Ovary (tissue), 9 donors: ENCODE results near the gene NKAIN4. TPM values are rescaled to one million over a fixed set of nuclear protein-coding genes. Genes with fewer than 3 reads are reported as not detected.

Experiments used
- DNase-seq, 5 donors: peaks; one replicate each; pipeline ENCODE4 v3.0.0-alpha.2; 2019 to 2020
- H3K27ac ChIP-seq, 2 donors: fragments of 200-600 bp; one replicate each; pipeline versions ENCODE4 v1.5.1 to v1.8.0; 2019 to 2022
- H3K27me3 ChIP-seq: fragments of 200-600 bp; one replicate; pipeline ENCODE4 v1.8.0; 2022
- H3K36me3 ChIP-seq: fragments of 200-600 bp; sonication (generic); one replicate; pipeline ENCODE4 v1.5.1; 2019
- H3K4me1 ChIP-seq: one replicate; pipeline ENCODE4 v1.8.1; 2013; ENCODE audit warnings: mild to moderate bottlenecking, moderate library complexity; ENCODE audit not compliant: insufficient read depth
- H3K4me3 ChIP-seq: fragments of 200-600 bp; sonication (generic); one replicate; pipeline ENCODE4 v1.5.1; 2017
- H3K9me3 ChIP-seq, 2 donors: fragments of 200-600 bp in 1 of 2; sonication (generic) in 1 of 2; one replicate each; pipeline versions ENCODE4 v1.5.1 to v1.8.1; 2013 to 2019; ENCODE audit warnings: mild to moderate bottlenecking in 1 of 2, moderate library complexity in 1 of 2
- EP300 ChIP-seq: sonication (generic); formaldehyde crosslinking; IDR thresholded peaks from one replicate; pipeline ENCODE4 v1.6.1; 2017; ENCODE audit warnings: antibody characterized with exemption
- POLR2A ChIP-seq: fragments of 450-650 bp; IDR thresholded peaks from one replicate; pipeline ENCODE4 v1.6.1; 2017; ENCODE audit warnings: antibody characterized with exemption, mild to moderate bottlenecking, moderate library complexity
- WGBS, 3 donors: extraction: QIAGEN DNeasy Blood & Tissue Kit in 1 of 3; methylation state at CpG; one replicate each; pipeline versions ENCODE4 v1.1.5 to v1.1.7; 2013 to 2017; 5-methylcytosine and 5-hydroxymethylcytosine counted together
- intact Hi-C, 4 donors: fragments of 100-400 bp; cut with DNase I; formaldehyde crosslinking; loops; one replicate each; pipeline versions ENCODE4 v1.11.0 to v1.15.1; 2022 to 2023
- polyA plus RNA-seq, 2 donors: library from polyadenylated mRNA; stranded (reverse); fragments of 200-250 nt in 1 of 2; fragments of 350-450 nt in 1 of 2; fragmentation: Illumina TruSeq in 1 of 2; extraction: RNeasy Lipid Tissue Mini Kit (QIAGEN cat#74804) in 1 of 2; gene quantifications; one replicate each; pipeline ENCODE4 v1.2.3, GENCODE V29; 2013 to 2014
- total RNA-seq, 7 donors: library from RNA; depleted of rRNA in 2 of 7; stranded (reverse); fragments of >200 nt in 2 of 7; fragmentation: NEBNext Ultra II Directional in 3 of 7; extraction: Animal tissue kit (Norgen Biotek cat#: 25700) in 3 of 7; gene quantifications; one replicate each; pipeline versions ENCODE4 v1.1.0 to v1.2.4, GENCODE V29; 2016 to 2023
- TF ChIP-seq, protein P1 (sequence below), 3 donors: fragments of 450-650 bp in 2 of 3; fragments of 200-600 bp in 1 of 3; IDR thresholded peaks; one replicate each; pipeline versions ENCODE4 v1.5.1 to v1.8.0; 2016 to 2022; ENCODE audit warnings: antibody characterized with exemption in 3 of 3, mild to moderate bottlenecking in 1 of 3
- donor health status: DM: no; HTN: no; CAD: no; lungs with moderate emphysema.
- donor health status: DM: no; HTN: no; CAD: no.
- donor health status: Bipolar disorder and iron deficiency.
- donor health status: DM: yes; HTN: yes; CAD: no.
- donor health status: DM: no; HTN: no; CAD: no.
- donor health status: DM: yes; HTN: yes; CAD: no.

NKAIN4 gene
- total and polyA plus RNA-seq, 9 donors, result 0.18 to 0.24 TPM; not detected in 7

DNA sequence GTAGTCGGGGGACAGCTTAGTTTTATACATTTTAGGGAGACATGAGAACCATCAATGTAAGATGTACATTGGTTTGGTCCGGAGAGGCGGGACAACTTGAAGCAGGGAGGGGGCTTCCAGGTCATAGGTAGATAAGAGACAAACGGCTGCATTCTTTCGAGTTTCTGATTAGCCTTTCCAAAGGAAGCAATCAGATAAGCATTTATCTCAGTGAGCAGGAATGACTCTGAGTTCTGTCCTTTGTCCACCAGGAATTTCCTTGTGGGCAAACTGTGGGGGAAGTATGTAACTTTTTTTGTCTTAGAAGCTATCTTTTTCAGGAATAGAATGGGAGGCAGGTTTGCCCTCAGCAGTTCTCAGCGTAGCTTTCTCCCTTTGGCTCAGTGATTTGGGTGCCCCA, 39.7 kb downstream of the NKAIN4 start:
- Histone ChIP-seq H3K9me3 (no peaks in the 10 kb centered on the region), H3K27me3 (no peaks in the 10 kb centered on the region), H3K27ac (no peak overlapping the region), H3K4me3 (no peak overlapping the region), H3K36me3 (no peaks in the 10 kb centered on the region), H3K4me1 (peaks cover 6% of the 10 kb centered on the region)
- WGBS, 3 donors, result 53 to 77% (median 75%) methylated on average over 6 of the region's 6 CpGs
- intact Hi-C loops, result no loop called here
- TF ChIP-seq, protein P1, sequence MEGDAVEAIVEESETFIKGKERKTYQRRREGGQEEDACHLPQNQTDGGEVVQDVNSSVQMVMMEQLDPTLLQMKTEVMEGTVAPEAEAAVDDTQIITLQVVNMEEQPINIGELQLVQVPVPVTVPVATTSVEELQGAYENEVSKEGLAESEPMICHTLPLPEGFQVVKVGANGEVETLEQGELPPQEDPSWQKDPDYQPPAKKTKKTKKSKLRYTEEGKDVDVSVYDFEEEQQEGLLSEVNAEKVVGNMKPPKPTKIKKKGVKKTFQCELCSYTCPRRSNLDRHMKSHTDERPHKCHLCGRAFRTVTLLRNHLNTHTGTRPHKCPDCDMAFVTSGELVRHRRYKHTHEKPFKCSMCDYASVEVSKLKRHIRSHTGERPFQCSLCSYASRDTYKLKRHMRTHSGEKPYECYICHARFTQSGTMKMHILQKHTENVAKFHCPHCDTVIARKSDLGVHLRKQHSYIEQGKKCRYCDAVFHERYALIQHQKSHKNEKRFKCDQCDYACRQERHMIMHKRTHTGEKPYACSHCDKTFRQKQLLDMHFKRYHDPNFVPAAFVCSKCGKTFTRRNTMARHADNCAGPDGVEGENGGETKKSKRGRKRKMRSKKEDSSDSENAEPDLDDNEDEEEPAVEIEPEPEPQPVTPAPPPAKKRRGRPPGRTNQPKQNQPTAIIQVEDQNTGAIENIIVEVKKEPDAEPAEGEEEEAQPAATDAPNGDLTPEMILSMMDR (IDR thresholded peaks at IDR 0.05), result no peak
- TF ChIP-seq EP300, result no peak
- no peak for DNase-seq

DNA sequence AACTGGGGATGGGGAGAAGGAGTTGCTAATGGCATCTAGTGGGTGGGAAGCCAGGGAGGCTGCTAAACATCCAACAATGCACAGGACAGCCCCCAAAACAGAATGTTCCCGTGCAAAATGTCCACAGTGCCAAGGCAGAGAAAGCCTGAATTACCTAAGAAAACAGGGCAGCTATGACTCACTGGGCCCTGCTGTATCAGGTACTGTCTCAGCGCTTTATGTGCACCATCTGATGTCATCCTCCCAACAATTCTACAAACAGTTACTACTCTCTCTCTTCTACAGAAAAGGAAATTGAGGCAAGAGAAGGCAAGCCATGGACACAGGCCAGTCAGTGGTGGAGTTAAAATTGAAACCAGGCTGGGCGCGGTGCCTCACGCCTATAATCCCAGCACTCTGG, 41.5 kb downstream of the NKAIN4 start:
- peaks cover 6% of the 10 kb centered on the region for H3K4me1 ChIP-seq
- 84 to 90% (median 86%) methylated on average over 5 of the region's 5 CpGs for WGBS, 3 donors
- no peaks in the 10 kb centered on the region for H3K9me3 ChIP-seq
- intact Hi-C loops, result no loop called here
- no peak overlapping the region for H3K27ac ChIP-seq
- TF ChIP-seq, protein P1 (IDR thresholded peaks at IDR 0.05), result no peak
- TF ChIP-seq EP300 (no peak), POLR2A (no peak)
- DNase-seq, result no peak
- no peak overlapping the region for H3K4me3 ChIP-seq
- no peaks in the 10 kb centered on the region for H3K27me3 ChIP-seq
- H3K36me3 ChIP-seq, result no peaks in the 10 kb centered on the region

DNA sequence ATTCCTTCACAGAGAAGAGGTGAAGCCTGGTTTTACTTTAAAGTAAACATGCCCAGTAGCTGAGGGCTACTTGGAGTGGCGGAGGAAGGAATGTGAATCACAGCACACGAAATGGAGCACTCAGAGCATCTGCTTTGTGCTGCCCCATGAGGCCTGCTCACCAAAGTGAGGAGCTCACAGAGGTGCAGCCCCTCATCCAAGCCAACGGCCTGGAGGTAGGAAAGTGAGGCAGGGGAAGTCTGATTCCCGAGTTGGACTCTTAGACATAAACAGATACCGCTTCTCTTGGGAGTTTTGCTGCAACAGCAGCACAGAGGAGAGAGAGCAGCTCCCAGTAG, 41.9 kb downstream of the NKAIN4 start:
- Histone ChIP-seq H3K9me3 (no peaks in the 10 kb centered on the region), H3K36me3 (no peaks in the 10 kb centered on the region), H3K27me3 (no peaks in the 10 kb centered on the region), H3K4me3 (no peak overlapping the region), H3K27ac (no peak overlapping the region), H3K4me1 (peaks cover 6% of the 10 kb centered on the region)
- no peak for DNase-seq
- intact Hi-C loops, result no loop called here
- TF ChIP-seq POLR2A (no peak), EP300 (no peak)
- TF ChIP-seq, protein P1 (IDR thresholded peaks at IDR 0.05), result no peak
- WGBS, 3 donors, result 74 to 76% (median 75%) methylated on average over 5 of the region's 5 CpGs

DNA sequence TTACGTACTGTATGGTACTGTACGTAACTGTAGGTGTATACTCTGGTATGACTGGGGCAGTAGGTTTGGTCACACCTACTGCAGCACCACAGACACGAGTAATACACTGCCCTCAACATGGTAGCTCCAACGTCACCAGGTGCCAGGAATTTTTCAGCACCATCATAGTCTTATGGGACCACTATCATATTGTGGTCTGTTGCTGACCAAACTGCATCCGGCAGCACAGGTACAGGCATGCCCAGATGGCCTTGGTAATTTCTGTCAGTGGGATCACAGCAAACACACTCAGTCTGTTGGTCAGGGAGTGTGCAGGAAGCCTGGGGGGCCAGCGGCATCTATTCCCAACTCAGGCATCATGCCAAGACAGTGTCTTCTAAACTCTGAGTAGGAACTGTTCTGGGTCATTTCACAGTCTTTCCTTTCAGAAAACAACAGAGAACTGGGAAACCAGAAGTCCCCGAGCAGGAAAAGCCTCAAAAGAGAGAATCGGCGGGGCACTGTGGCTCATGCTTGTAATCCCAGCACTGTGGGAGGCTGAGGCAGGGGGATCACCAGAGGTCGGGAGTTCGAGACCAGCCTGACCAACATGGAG, 44.2 kb downstream of the NKAIN4 start:
- Histone ChIP-seq H3K36me3 (no peaks in the 10 kb centered on the region), H3K27ac (no peak overlapping the region), H3K9me3 (no peaks in the 10 kb centered on the region), H3K4me3 (no peak overlapping the region), H3K27me3 (no peaks in the 10 kb centered on the region), H3K4me1 (peaks cover 5% of the 10 kb centered on the region)
- 76 to 80% (median 79%) methylated on average over 11 of the region's 11 CpGs for WGBS, 3 donors
- TF ChIP-seq, protein P1 (IDR thresholded peaks at IDR 0.05), result no peak
- no peak for TF ChIP-seq POLR2A
- TF ChIP-seq EP300, result no peak
- intact Hi-C loops, result no loop called here
- DNase-seq, result no peak
